Measurements from ENCODE around the gene NMT2. TPM values are rescaled to one million over a fixed set of nuclear protein-coding genes. Genes with fewer than 3 reads are reported as not detected.

The NMT2 gene
- total and polyA plus RNA-seq, 7 donors, result 3.9 to 12.9 (median 8.2) TPM

DNA sequence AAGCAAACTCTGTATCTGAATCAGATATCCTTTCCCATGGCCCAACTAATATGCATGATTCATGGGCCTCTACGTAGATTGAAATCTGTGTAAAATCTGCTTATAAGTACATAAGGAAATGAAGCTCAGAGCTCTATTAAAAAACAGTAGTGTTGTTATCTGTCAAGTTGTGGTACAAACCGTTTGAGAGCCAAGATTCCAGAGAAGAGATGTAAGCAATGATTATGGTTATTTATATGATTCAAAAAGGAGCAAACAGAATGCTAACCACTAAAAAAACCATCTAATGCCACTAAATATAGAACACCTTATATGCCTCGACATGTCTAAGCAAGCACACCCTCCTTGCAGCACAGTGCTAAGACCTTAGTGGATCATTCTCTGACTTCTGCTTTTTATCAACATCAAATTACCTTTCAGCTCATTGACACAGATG lies 44.7 kb downstream of the NMT2 start:
- no peak overlapping the region for H3K27ac ChIP-seq
- H3K27me3 ChIP-seq (ENCODE audit: insufficient read depth in 3 of 3, low read length in 2 of 3), result no peaks in the 10 kb centered on the region
- intact Hi-C loops (cut with DNase I), result no loop called here
- no peaks in the 10 kb centered on the region for H3K9me3 ChIP-seq
- TF ChIP-seq, protein P1, sequence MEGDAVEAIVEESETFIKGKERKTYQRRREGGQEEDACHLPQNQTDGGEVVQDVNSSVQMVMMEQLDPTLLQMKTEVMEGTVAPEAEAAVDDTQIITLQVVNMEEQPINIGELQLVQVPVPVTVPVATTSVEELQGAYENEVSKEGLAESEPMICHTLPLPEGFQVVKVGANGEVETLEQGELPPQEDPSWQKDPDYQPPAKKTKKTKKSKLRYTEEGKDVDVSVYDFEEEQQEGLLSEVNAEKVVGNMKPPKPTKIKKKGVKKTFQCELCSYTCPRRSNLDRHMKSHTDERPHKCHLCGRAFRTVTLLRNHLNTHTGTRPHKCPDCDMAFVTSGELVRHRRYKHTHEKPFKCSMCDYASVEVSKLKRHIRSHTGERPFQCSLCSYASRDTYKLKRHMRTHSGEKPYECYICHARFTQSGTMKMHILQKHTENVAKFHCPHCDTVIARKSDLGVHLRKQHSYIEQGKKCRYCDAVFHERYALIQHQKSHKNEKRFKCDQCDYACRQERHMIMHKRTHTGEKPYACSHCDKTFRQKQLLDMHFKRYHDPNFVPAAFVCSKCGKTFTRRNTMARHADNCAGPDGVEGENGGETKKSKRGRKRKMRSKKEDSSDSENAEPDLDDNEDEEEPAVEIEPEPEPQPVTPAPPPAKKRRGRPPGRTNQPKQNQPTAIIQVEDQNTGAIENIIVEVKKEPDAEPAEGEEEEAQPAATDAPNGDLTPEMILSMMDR (IDR thresholded peaks at IDR 0.05), result no peak
- ATAC-seq (no peak), DNase-seq (no peak)
- H3K4me1 ChIP-seq, result no peaks in the 10 kb centered on the region
- H3K4me3 ChIP-seq, result no peak overlapping the region
- peaks cover 9 to 74% of the 10 kb centered on the region in 2 donors for H3K36me3 ChIP-seq (ENCODE audit: insufficient read depth in 1 of 2, low read depth in 1 of 2)
- 73 to 76% (median 74%) methylated on average over 3 of the region's 3 CpGs for WGBS, 3 donors

DNA sequence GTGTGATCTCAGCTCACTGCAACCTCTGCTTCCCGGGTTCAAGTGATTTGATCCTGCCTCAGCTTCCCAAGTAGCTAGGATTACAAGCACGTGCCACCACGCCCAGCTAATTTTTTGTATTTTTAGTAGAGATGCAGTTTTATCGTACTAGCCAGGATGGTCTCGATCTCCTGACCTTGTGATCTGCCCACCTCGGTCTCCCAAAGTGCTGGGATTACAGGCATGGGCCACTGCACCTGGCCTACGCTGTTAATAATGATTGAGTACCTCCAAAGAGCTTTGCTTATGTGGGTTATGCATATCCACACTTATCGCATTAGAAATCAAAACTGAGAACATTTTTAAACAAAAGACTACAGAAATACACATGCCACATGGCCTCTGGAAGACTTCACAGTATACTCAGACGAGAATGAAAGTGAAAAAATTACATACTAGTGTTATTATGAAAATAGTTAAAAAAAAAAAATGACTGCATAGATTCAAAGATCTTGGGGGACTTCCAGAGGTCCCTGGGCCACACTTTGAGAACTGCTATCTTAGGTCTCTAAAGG lies 45.9 kb downstream of the NMT2 start:
- ATAC-seq (no peak), DNase-seq (no peak)
- intact Hi-C loops (cut with DNase I), result no loop called here
- Histone ChIP-seq H3K36me3 (ENCODE audit: insufficient read depth in 1 of 2, low read depth in 1 of 2) (peaks cover 11 to 76% of the 10 kb centered on the region in 2 donors), H3K27ac (no peak overlapping the region), H3K4me3 (no peak overlapping the region), H3K27me3 (ENCODE audit: insufficient read depth in 3 of 3, low read length in 2 of 3) (no peaks in the 10 kb centered on the region), H3K4me1 (no peaks in the 10 kb centered on the region), H3K9me3 (no peaks in the 10 kb centered on the region)
- 90 to 92% (median 90%) methylated on average over 9 of the region's 9 CpGs for WGBS, 3 donors
- TF ChIP-seq, protein P1 (IDR thresholded peaks at IDR 0.05), result no peak

- TF ChIP-seq, protein P1 (IDR thresholded peaks at IDR 0.05), result no peak
- H3K36me3 ChIP-seq (ENCODE audit: insufficient read depth in 1 of 2, low read depth in 1 of 2), result peaks cover 11 to 74% of the 10 kb centered on the region in 2 donors
- H3K27me3 ChIP-seq (ENCODE audit: insufficient read depth in 3 of 3, low read length in 2 of 3), result no peaks in the 10 kb centered on the region
- DNase-seq (no peak), ATAC-seq (no peak)
- H3K4me1 ChIP-seq, result no peaks in the 10 kb centered on the region
- H3K4me3 ChIP-seq, result no peak overlapping the region
- intact Hi-C loops (cut with DNase I), result no loop called here
- no peak overlapping the region for H3K27ac ChIP-seq
- no peaks in the 10 kb centered on the region for H3K9me3 ChIP-seq
- 97 to 100% (median 100%) methylated on average over 1 of the region's 1 CpG for WGBS, 3 donors
Measured at GRCh38 chr10:15121707-15122106, 46.8 kb downstream of the NMT2 start.

GRCh38 chr10:15120523-15120922 lies 48.0 kb downstream of the NMT2 start:
- Histone ChIP-seq H3K27ac (no peak overlapping the region), H3K27me3 (ENCODE audit: insufficient read depth in 3 of 3, low read length in 2 of 3) (no peaks in the 10 kb centered on the region), H3K4me1 (no peaks in the 10 kb centered on the region), H3K4me3 (no peak overlapping the region), H3K36me3 (ENCODE audit: insufficient read depth in 1 of 2, low read depth in 1 of 2) (peaks cover 8 to 62% of the 10 kb centered on the region in 2 donors), H3K9me3 (no peaks in the 10 kb centered on the region)
- TF ChIP-seq, protein P1 (IDR thresholded peaks at IDR 0.05), result no peak
- DNase-seq (no peak), ATAC-seq (no peak)
- WGBS, 3 donors, result 91 to 97% (median 93%) methylated on average over 5 of the region's 5 CpGs
- intact Hi-C loops (cut with DNase I), result no loop called here

DNA sequence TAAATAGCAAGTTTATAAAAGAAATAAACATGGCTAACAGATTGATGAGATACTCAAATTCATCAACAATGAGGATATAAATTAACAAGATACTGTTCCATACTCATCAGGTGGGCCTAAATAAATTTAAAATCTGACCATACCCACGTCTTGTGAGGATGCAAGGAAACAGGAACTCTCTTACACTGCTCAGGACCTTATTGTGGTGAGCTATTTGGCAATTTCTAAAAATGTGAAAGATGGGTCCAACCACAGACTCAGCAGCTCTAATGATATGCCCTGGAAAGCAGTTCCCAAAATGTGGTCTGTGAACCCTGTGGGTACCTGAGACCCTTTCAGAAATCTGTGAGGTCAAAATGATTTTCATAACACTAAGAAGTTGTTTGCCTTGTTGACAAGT lies 49.9 kb downstream of the NMT2 start:
- Histone ChIP-seq H3K27me3 (ENCODE audit: insufficient read depth in 3 of 3, low read length in 2 of 3) (no peaks in the 10 kb centered on the region), H3K27ac (no peak overlapping the region), H3K4me3 (no peak overlapping the region), H3K4me1 (no peaks in the 10 kb centered on the region), H3K36me3 (ENCODE audit: insufficient read depth in 1 of 2, low read depth in 1 of 2) (peaks cover 8 to 44% of the 10 kb centered on the region in 2 donors), H3K9me3 (no peaks in the 10 kb centered on the region)
- 88 to 94% (median 94%) methylated on average over 1 of the region's 1 CpG for WGBS, 3 donors
- no peak for ATAC-seq
- DNase-seq, result no peak
- intact Hi-C loops (cut with DNase I), result no loop called here
- TF ChIP-seq, protein P1 (IDR thresholded peaks at IDR 0.05), result no peak

Data from psoas muscle (tissue), 8 donors.